Tongue (tissue), 2 donors: ENCODE measurements around the gene PAN3. TPM values are rescaled to one million over a fixed set of nuclear protein-coding genes. Genes with fewer than 3 reads are reported as not detected.

ENCODE experiments used
- DNase-seq: peaks from one replicate; pipeline ENCODE4 v3.0.0-alpha.2; 2015
- total RNA-seq: library from RNA; depleted of rRNA; stranded (reverse); fragments of >200 nt; gene quantifications from one replicate; pipeline ENCODE4 v1.2.3, GENCODE V29; 2014

PAN3 gene
- total RNA-seq, 1 donor from 2014 or later, result 44.2 TPM

DNA sequence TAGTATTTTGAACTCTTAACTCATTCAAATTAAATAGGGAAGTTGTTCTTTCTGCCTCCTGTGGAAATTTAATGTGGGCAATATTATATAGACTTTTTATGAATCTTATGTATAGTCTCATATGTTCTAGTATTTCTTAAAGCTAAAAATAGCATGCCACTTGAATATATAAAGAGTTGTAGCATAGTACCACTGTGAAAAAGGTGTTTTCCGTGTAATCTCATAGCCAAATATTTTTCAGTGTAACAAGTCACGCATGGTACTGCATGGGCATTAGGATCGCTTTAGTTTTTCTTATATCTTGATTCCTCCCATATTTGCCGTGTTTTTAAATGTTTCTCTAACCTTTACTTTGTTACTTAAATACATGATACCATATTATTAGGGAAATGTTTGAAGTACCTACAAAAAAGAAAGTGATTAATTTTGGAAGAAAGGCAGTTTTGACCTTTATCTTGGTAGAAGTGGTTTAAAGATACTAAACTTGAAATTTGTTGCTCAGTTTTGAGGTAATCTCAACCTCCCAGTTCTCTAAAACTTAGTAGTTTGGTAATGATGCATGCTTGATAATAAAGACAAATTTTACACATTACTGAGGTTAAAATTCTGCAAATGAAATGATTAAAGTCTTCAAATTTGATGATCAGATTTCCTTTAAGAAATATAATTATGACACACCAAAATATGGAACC, 81.2 kb downstream of the PAN3 start:
- DNase-seq, result no peak

DNA sequence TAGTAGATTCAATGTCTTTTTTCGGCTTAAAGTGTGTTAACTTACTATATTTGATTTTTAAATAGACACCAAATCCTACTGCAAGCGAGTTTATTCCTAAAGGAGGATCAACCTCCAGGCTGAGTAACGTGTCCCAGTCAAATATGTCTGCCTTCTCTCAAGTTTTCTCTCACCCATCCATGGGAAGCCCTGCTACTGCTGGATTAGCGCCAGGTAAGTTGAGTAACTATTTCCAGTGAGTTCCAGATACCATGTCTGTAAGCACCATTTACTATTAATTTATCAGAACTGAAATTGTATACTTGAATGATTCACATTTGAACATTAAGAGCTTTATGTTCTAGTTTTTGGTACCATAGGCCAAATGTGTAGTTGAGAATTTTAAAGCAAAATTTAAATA, 81.8 kb downstream of the PAN3 start:
- DNase-seq, result no peak

DNA sequence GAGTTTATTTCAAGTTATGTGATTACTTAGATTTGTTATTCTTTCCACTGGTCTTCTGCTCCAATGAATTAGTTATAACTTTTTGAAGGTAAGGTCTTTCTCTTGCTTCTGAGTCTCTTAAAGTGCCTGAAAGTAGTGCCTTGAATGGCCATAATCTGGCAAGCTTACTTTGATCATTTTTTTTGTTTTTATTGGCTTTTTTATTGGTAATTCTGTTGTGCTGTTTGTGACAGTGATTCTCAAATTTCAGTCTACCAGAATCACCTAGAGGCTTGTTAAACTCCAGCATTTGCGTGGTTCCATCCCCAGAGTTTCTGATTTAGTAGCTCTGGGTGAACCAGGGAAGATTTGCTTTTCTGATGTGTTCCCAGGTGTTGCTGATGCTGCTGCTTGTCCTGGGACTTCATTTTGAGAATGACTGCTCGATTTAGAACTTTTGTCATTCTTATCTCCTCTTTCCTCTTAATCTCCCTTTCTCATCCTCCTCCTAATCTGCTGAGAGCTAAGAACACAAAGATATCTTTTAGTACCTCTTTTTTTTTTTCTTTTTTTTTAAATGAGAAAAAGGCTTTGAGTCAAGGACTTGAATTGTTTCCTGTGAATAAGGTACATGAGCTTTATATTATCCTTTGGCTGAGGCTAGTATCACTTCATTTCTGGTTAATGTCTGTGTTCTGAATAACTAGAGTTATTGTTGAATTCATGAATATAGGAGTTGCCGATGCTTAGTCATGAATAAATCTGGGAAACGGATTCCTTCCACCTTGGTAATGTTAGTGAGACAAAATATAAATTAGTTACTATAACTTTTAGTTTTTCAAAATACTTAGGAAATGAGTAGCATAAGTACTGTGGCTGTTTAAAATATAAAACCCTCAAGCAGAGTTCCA, 91.4 kb downstream of the PAN3 start:
- DNase-seq, result no peak

DNA sequence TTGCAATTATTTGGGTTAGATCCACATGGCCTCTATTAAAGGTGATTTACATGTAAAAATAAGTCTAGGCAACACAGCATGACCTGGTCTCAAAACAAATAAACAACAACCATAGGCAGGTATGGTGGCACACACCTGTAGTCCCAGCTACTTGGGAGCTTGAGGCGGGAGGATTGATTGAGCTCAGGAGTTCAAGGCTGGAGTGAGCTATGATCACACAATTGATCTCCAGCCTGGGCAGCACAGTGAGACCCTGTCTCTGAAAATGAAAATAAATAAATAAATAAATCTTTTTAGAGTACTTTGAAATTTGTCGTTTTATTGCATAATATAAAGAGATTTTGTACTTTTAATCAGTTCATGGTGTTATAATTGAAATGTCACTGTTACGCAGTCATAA, 93.3 kb downstream of the PAN3 start:
- no peak for DNase-seq

DNA sequence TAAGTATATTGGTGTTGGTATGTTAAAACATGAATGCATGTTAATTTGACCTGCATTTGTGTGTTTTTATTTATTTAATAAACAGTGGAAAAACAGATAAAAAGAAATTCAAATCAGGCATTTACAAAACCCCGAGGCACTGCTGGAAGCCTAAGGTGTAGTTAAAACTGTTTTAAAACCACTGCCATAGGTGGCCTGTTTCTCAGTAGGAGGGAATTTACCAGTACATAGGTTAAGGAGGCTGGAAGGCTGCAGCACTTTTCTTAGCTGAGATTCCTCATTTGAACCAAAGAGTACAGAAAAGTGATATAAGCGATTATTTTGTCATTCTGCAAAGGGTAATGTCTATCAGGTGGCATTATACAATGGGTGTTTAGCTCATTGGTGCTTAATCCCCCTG, 99.6 kb downstream of the PAN3 start:
- DNase-seq, result no peak

DNA sequence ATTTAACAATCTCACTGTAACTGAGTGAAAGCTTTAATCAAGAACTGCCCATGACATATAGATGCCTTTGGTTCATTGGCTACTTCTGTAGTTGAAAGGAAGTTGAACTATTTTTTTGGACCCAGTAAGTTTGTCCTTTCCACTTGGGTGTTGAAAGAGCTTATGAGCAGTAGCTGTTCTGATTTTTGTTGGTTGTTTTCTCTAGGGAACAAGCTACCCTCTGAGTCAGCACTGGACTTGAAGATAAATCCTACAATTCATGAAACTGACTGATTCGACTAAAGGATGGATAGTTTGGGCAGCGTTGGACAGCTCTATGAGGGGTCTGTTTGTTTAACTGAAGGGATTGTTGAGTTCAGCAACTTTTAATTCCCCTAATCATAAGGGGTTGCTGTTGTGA, 101.0 kb downstream of the PAN3 start:
- DNase-seq, result no peak

DNA sequence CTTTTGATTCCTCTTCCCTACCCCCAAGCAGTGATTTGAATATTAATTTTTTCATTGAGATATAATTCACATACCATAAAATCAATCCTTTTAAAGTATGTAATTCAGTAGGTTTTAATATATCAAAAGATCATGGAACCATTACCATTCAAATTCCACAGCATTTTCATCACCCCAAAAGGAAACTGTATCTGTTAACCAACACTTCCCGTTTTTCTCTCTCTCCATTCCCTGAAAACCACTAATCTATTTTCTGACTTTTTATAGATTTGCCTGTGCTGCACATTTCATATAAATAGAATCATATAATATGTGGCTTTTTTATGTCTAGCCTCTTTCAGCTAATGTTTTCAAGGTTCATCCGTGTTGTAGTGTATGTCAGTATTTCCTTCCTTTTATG, 107.1 kb downstream of the PAN3 start:
- DNase-seq, result no peak

DNA sequence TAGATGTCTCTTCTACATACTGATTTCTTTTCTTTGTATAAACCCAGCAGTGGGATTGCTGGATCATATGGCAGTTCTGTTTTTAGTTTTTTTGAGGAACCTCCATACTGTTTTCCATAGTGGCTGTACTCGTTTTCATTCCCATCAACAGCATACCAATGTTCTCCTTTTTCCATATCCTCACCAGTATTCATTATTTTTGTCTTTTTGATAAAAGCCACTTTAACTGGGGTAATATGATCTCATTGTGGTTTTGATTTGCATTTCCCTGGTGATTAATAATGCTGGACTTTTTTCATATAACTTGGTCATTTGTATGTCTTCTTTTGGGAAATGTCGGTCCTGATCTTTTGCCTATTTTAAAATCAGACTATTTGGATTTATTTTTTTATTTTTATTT, 108.5 kb downstream of the PAN3 start:
- no peak for DNase-seq

DNA sequence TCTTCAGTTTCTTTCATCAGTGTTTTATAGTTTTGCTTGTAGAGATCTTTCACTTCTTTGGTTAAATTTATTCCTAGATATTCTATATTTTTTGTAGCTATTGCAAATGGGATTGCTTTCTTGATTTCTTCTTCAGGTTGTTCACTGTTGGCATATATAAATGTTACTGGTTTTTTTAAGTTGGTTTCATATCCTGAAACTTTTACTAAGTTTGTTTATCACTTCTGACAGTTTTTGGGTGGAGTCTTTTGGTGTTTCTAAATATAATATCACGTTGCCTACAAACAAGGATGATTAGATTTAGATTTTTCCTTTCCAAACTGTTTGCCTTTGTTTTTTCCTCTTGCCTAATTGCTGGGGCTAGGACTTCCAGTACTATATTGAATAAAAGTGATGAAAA, 109.7 kb downstream of the PAN3 start:
- DNase-seq, result no peak

DNA sequence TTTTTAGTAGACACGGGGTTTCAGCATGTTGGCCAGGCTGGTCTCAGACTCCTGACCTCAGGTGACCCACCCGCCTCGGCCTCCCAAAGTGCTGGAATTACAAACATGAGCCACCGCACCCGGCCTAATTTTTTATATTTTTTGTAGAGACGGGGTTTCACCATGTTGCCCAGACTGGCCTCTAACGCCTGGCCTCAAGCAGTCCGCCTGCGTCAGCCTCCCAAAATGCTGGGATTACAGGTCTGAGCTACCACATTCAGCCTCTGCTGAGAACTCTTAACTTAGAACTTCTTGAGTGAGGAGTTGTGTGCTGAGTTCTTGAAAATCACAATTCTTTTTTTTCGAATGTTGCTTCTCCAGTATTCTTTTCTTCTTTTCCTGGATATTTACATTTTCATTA, 112.2 kb downstream of the PAN3 start:
- no peak for DNase-seq

DNA sequence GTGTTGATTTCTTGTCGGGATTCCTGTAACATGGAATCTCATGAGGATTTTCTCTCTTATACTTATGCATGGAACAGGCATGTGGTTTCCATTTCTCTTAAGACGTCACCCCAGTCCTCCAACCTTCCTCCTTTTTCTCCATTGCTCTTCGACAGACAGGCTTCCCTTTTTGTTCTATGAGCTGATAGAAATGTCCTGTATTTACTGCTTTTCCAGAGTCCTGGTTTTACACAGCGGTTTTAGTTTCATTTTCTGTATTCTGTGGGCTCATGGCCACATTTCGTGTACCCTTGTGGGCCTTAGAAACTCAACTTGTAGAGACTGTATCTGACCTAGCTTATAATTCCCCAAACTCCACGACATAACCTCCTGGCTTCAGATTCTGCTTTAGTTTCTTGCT, 113.1 kb downstream of the PAN3 start:
- DNase-seq, result no peak

DNA sequence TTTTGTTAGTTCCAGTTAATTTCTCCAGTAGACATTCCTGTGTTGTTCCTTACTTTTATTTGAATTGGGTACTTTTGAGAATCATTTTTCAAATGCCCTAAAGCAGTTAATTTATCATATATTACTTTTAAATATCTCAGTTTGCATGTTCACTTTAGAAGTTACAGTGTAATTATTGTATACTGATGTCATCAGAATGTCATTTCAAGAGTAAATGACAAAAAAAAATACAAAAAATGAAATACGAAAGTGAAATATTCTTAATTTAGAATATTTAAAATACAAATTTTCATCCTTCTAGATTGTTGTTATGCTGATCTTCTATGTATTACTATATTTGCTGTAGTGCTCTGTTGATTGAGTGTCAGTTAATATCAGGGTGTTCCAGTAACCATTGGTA, 114.2 kb downstream of the PAN3 start:
- no peak for DNase-seq

DNA sequence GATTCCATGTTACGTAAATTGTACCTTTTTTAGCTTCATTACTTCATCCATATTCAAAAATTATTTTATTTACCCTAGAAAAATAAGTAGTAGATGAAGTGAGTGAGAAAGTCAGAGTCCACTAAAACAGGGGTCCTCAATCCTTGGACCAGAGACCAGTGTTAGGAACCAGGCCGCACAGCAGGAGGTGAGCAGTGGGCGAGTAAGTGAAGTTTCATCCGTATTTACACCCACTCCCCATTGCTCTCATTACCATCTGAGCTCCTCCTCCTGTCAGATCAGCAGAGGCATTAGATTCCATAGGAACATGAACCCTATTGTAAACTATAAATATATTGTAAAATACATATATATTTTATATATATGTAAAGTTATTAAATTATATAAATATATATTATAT, 119.0 kb downstream of the PAN3 start:
- no peak for DNase-seq

DNA sequence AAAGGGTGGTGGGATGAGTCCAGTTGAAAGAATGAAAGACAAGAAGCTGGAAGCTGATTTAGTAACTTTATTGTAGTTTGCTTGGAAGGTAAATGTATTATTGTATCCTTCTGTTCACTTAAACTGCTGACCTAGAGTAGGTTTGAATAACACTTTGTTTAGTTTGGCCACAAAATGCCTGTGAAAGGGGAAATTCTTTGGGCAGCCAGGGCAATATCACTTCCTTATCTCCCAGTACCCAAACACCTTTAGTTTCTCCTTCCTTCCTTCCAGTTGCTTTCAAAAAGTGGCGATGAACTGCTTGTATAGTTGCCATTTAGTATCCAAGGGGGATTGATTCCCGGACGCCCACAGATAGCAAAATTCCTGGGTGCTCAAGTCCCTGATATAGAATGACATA, 120.1 kb downstream of the PAN3 start:
- DNase-seq, result no peak

DNA sequence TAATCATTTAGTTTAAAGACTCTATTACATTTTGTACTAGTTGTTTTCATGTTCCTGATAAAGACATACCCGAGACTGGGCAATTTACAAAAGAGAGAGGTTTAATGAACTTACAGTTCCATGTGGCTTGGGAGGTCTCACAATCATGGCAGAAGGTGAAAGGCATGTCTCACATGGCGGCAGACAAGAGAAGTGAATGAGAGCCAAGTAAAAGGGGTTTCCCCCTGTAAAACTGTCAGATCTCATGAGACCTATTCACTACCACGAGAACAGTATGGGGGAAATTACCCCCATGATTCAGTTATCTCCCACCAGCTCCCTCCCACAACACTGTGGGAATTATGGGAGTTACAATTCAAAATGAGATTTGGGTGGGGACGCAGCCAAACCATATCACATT, 129.2 kb downstream of the PAN3 start:
- DNase-seq, result no peak

DNA sequence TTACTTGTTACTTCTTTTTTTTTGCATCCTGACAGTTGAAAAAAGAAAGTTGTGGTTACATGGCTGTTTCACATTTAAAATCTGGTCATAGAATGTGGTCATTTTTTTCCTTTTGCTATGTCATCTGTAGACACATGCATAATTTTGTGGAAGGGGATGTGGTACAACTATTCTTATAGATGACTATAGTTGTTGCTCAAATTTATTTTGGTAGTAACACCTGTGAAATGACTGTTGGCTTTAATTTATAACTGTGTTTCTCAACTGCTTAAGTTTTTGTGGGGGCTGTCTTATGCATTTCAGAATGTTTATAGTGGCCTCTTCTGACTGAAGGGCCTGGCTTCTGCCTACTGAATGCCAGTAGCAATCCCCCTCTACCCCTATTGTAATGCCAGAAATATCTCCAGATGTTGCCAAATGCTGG, 130.5 kb downstream of the PAN3 start:
- DNase-seq, result no peak

DNA sequence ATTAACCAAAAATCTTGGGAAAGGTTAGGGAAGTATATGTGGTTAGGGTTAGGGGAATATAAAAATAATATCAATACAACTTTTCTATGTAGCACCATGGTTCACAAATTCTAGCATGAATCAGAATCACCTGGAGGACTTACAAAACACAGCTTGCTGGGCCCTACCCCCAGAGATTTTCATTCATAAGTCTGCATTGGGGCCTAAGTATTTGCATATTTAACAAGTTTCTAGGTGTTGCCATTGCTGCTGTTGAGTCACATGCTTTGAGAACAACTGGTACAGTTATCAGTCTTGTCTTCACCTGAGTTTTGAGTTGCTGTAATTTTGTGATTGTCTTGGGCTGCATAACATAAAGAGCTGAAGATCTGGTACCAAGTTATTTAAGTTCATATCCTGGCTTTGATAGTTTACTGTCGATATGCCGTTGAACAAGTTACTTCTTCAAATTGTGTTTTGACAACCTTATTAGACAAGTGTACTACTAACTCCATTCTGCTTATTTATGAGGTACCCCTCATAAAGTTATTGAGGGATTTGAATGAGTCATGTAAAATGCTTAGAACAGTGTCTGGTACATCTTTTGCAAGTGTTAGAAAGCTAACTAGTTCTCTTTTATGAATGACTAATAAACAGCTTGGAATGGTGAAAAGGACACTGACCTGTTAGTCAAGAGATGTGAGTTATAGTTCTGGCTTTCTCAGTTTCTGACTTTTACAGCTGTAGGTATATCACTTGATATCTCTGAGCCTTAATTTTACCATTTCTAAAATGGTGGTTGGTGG, 132.9 kb downstream of the PAN3 start:
- DNase-seq, result no peak

DNA sequence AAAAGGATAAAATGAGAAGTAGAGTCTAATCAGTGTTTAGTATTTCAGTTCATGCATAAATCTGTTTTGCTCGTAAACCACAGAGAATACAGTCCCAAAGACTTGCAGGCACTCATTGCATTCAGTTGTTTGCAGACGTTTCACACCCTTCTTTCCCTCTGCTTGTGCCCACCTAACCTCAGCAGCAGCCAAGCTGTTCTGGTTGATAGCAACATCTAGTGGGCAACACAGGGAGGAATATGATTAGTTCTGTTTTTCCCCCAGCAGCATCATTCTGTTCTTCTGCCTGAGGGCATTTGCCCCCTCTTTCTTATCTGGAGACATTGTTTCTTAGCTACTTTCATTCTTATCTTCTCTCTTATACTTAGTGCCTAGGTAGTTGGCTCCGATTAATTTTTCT, 135.6 kb downstream of the PAN3 start:
- DNase-seq, result no peak

DNA sequence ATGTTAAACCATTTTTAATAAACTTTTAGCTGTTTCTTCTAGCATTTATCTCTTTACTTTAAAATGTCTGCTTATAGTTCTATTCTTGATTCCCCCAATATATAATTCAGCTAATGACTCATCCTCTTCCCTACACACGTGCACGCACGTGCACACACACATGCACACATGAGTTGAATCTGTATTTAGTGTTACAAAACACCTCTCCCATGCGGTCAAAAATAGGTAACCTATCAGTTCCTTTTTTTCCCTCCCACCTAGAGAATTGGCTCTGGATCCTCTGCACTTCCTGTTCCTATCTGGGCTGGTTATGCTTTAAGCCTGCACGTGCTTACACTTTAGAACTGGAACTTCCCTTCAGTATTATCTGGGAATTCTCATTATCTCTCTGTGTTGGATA, 144.1 kb downstream of the PAN3 start:
- DNase-seq, result no peak

DNA sequence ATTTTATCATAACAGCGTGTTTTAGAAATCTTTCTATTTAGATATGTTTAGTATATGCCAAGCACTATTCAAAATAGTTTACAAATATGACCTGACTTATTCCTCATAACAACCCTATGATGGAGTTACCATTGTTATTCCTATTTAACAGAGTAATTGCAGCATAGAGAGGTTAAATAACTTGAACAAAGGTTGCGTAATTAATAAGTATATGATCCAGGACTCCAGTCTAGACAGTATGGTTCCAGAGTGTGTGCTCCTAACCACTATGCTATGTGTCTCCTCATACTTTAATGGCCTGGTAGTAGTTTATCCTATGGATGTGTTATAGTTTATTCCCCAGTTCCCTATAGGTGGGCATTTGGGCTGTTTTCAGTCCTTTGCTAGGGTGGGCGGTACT, 145.3 kb downstream of the PAN3 start:
- no peak for DNase-seq

DNA sequence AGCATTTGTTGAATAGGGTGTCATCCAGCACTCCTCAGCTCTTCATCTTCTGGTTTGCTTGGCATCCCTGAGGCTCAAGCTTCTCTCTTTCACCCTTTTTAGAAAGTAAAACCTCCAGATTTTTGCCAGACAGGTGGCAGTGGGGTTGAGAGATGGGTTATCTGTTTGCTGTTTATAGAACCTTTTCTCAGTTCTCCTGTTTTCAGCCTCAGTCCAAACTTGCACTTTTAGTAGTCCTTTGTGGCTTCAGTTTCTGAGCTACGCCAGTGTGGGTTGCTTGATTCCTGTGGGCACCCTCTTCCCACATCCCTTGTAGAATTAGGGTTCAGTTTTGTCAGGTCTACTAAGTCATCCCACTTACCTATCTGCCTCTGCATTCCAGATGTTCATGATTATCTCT, 147.9 kb downstream of the PAN3 start:
- DNase-seq, result no peak

DNA sequence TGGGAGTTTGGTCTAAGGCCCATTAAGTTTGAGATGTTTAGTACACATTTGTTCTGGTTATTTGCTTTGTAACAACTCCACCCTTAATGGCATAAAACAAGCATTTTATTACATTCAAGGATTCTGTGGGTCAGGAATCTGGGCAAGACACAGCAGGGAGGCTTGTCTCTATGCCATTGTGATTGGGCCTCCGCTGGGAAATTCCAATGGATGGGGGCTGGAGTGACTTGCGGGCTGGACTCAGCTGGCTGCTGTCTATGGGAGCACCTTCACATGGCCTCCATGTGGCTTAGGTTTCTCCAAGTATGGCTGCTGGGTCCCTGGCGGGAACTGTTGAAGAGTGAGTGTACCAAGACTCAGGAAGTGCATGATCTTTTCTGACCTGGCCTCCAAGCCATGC, 159.0 kb downstream of the PAN3 start:
- no peak for DNase-seq

DNA sequence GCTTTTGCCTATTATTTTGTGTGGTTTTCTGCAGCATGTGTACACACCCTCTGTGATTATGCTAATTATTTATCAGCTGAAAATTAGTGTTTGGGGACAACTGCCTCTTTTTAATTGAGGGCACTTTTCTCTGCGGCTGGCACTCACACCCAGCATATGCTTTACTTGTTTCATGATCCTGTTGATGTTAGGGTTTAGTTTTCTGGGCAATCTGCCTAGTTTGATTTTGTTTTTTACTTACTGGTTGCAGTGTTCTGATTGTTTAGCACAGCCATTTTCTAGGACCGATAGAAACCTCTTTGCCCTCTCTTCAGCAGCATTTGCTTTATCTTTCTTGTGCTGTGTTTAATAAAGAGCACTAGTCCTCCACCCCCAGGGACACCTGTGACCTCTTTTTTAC, 161.6 kb downstream of the PAN3 start:
- peak; percentile 49 for DNase-seq
